ENCODE measurements around the gene SASH3.

DNA sequence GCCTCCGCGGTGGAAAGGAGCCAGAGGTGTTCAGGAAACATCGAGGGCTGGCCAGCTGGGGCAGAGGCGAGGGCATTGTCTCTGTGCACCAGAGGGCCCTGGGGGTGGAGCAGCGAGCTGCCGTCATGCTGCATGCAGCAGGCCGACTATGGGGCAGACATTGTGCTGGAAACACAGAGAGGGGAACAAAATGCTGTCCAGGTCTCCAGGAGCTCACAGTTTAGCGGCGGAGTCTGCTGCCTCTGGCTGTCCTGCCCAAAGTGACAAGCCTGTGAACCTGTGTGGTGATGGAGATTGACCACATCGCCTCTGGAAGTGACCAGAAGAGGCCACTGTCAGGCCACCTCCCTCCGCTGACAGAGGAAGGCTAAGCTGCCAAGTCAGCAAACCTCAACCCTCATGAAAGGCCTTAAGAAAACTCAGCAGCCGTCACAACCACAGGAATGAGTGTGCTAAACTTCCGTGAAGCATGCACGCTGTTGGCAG, 20.1 kb upstream of the SASH3 start:
- TF ChIP-seq, protein P1, sequence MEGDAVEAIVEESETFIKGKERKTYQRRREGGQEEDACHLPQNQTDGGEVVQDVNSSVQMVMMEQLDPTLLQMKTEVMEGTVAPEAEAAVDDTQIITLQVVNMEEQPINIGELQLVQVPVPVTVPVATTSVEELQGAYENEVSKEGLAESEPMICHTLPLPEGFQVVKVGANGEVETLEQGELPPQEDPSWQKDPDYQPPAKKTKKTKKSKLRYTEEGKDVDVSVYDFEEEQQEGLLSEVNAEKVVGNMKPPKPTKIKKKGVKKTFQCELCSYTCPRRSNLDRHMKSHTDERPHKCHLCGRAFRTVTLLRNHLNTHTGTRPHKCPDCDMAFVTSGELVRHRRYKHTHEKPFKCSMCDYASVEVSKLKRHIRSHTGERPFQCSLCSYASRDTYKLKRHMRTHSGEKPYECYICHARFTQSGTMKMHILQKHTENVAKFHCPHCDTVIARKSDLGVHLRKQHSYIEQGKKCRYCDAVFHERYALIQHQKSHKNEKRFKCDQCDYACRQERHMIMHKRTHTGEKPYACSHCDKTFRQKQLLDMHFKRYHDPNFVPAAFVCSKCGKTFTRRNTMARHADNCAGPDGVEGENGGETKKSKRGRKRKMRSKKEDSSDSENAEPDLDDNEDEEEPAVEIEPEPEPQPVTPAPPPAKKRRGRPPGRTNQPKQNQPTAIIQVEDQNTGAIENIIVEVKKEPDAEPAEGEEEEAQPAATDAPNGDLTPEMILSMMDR (IDR thresholded peaks at IDR 0.05; ENCODE audit: insufficient read depth, low read depth, low read length): peak; percentile 12
- no peak for TF ChIP-seq EZH2 (IDR thresholded peaks at IDR 0.05; ENCODE audit: insufficient read depth, low read length)
